GM12878 (cell line): ENCODE results near the gene ADK. TPM values are rescaled to one million over a fixed set of nuclear protein-coding genes. Genes with fewer than 3 reads are reported as not detected.

Source experiments
- CBX5 ChIP-seq: sonication (generic); IDR thresholded peaks from 2 replicates; pipeline ENCODE4 v1.6.1; 2016; ENCODE audit warnings: low read depth, moderate library complexity, mild to moderate bottlenecking, inconsistent platforms
- CUX1 ChIP-seq: IDR thresholded peaks from 2 replicates; pipeline ENCODE4 v1.6.1; 2012; ENCODE audit warnings: improper control_type of control experiment, low read depth, low read length; ENCODE audit not compliant: insufficient replicate concordance
- EED ChIP-seq: sonication (generic); IDR thresholded peaks from 2 replicates; pipeline ENCODE4 v1.6.1; 2016; ENCODE audit warnings: antibody characterized with exemption, low read depth
- NFIC ChIP-seq: IDR thresholded peaks from 2 replicates; pipeline ENCODE4 v1.6.1; 2012; ENCODE audit warnings: low read depth, mild to moderate bottlenecking, inconsistent platforms, low read length, moderate library complexity
- NKRF ChIP-seq: fragments of 450-650 bp; conservative IDR thresholded peaks from 2 replicates; pipeline ENCODE4 v1.6.1; 2017; ENCODE audit warnings: mild to moderate bottlenecking, moderate library complexity
- RBBP5 ChIP-seq: fragments of 200-600 bp; sonication (generic); conservative IDR thresholded peaks from 2 replicates; pipeline ENCODE4 v1.6.1; 2016
- RCOR1 ChIP-seq: conservative IDR thresholded peaks from 2 replicates; pipeline ENCODE4 v1.6.1; 2012; ENCODE audit warnings: low read depth, low read length, improper control_type of control experiment
- RELA ChIP-seq: fragments of 450-650 bp; IDR thresholded peaks from 2 replicates; pipeline ENCODE4 v1.8.0; 2014; ENCODE audit warnings: borderline replicate concordance; ENCODE audit not compliant: partially characterized antibody
- RUNX3 ChIP-seq: IDR thresholded peaks from 2 replicates; pipeline ENCODE4 v1.6.1; 2012; ENCODE audit warnings: low read length, inconsistent platforms
- SMC3 ChIP-seq: IDR thresholded peaks from 2 replicates; pipeline ENCODE4 v1.6.1; 2011; ENCODE audit warnings: low read length, improper control_type of control experiment, borderline replicate concordance
- polyA plus RNA-seq, 11 experiments: library from polyadenylated mRNA; depleted of rRNA in 4 of 11; unstranded in 6 of 11; stranded (reverse) in 5 of 11; fragments of >200 nt; fragmentation: Nextera tagmentation in 4 of 11; fragmentation: Illumina TruSeq in 1 of 11; extraction: Ambion mirVana in 4 of 11; extraction: Trizol in 1 of 11; gene quantifications; 1 replicate in 1 of 11; 2 replicates in 10 of 11; pipeline versions ENCODE4 v1.2.1 to v1.2.3, GENCODE V29; 2011 to 2016; ENCODE audit warnings: inconsistent platforms in 2 of 11, missing spikeins in 2 of 11, low read depth in 1 of 11
- total RNA-seq, 4 experiments: library from RNA; depleted of rRNA in 3 of 4; stranded (reverse); fragments of >200 nt in 3 of 4; fragmentation: Illumina TruSeq in 1 of 4; extraction: Trizol in 1 of 4; gene quantifications; 2 replicates each; pipeline versions ENCODE4 v1.2.1 to v1.2.3, GENCODE V29; 2013 to 2021
- TF ChIP-seq, protein P1 (sequence below): fragments of 450-650 bp; IDR thresholded peaks from 2 replicates; pipeline ENCODE4 v1.6.1; 2016; ENCODE audit warnings: mild to moderate bottlenecking

Gene ADK
- total and polyA plus RNA-seq, 10 of the 15 experiments (the other 5 are each of a cell fraction or from before 2014, with no cell fraction given): 42.0 to 151 (median 81.6) TPM

DNA sequence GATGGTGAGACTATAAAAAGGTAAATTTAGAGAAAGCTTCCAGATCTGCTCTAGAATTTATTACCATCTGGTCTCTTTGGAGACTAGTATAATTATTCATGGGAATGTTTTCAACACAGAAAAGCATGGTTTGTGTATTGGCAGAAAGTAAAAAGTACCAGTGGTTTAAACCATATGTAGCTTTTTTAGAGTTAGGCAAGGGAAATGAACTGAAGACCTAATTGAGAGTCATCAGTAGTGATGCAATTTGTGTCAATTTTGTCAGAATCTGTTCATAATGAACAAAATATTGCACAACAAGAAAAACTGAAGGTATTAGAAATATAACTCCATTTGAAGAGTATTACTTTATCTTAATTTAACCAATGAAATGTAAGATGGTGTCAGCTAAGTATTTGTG lies 181.4 kb downstream of the ADK start (continued):
- no peak for TF ChIP-seq CUX1
- no peak for TF ChIP-seq NKRF
- TF ChIP-seq NFIC: no peak
- no peak for TF ChIP-seq EED
- no peak for TF ChIP-seq RCOR1
- TF ChIP-seq RELA: no peak
- TF ChIP-seq, protein P1, sequence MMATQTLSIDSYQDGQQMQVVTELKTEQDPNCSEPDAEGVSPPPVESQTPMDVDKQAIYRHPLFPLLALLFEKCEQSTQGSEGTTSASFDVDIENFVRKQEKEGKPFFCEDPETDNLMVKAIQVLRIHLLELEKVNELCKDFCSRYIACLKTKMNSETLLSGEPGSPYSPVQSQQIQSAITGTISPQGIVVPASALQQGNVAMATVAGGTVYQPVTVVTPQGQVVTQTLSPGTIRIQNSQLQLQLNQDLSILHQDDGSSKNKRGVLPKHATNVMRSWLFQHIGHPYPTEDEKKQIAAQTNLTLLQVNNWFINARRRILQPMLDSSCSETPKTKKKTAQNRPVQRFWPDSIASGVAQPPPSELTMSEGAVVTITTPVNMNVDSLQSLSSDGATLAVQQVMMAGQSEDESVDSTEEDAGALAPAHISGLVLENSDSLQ: no peak
- TF ChIP-seq SMC3: no peak
- TF ChIP-seq RBBP5: no peak
- no peak for TF ChIP-seq CBX5
- no peak for TF ChIP-seq RUNX3
